Activated naive CD4-positive, alpha-beta T cell treated with anti-CD3 and anti-CD28 coated beads, Interleukin-2, amount 50 U/mL, for 72 hours (primary cell): ENCODE results near the gene GPRIN2. TPM values are rescaled to one million over a fixed set of nuclear protein-coding genes. Genes with fewer than 3 reads are reported as not detected.
"Not testable (repeated sequence)": the region's sequence is repeated elsewhere in the genome, so short reads cannot be mapped to it uniquely, and the experiment has no call there.

Source experiments
- ATAC-seq, 2 donors: fragments of 150-1000 bp; cut with Tn5 transposase; 2 replicates each; pipeline ENCODE4 v1.10.0; 2021; ENCODE audit warnings: mild to moderate bottlenecking in 2 of 2, moderate library complexity in 2 of 2
- DNase-seq, 2 donors: peaks; one replicate each; pipeline ENCODE4 v3.0.0; 2021 to 2022; ENCODE audit warnings: low spot score in 2 of 2
- H3K27ac Mint-ChIP-seq, 2 donors: one replicate each; pipeline ENCODE4 v1.8.0; 2022; ENCODE audit warnings: mild to moderate bottlenecking in 2 of 2, mixed read lengths in 2 of 2
- H3K36me3 Mint-ChIP-seq, 2 donors: one replicate each; pipeline ENCODE4 v1.8.0; 2022; ENCODE audit warnings: mixed read lengths in 2 of 2
- H3K9me3 Mint-ChIP-seq, 2 donors: one replicate each; pipeline ENCODE4 v1.8.0; 2022; ENCODE audit warnings: mixed read lengths in 2 of 2
- total RNA-seq, 2 donors: library from RNA; stranded (reverse); gene quantifications; one replicate each; pipeline ENCODE4 v1.2.3, GENCODE V29; 2022

The GPRIN2 gene
- total RNA-seq, 2 donors from 2014 or later: not detected

DNA sequence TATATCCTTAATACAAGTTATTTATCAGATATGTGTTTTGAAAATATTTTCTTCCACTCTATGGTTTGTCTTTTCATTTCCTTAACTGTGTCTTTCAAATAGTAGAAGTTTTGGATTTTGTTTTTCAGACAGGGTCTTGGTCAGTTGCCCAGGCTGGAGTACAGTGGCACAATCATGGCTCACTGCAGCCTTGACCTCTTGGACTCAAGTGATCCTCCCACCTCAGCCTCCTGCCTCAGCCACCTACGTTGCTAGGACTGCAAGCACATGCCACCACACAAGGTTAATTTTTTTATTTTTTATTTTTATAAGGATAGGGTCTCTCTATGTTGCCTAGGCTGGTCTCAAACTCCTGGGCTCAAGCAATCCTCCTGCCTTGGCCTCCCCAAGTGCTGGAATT lies 24.2 kb downstream of the GPRIN2 start:
- H3K9me3 Mint-ChIP-seq, H3K36me3 Mint-ChIP-seq, ATAC-seq, H3K27ac Mint-ChIP-seq, DNase-seq: not testable (repeated sequence)

DNA sequence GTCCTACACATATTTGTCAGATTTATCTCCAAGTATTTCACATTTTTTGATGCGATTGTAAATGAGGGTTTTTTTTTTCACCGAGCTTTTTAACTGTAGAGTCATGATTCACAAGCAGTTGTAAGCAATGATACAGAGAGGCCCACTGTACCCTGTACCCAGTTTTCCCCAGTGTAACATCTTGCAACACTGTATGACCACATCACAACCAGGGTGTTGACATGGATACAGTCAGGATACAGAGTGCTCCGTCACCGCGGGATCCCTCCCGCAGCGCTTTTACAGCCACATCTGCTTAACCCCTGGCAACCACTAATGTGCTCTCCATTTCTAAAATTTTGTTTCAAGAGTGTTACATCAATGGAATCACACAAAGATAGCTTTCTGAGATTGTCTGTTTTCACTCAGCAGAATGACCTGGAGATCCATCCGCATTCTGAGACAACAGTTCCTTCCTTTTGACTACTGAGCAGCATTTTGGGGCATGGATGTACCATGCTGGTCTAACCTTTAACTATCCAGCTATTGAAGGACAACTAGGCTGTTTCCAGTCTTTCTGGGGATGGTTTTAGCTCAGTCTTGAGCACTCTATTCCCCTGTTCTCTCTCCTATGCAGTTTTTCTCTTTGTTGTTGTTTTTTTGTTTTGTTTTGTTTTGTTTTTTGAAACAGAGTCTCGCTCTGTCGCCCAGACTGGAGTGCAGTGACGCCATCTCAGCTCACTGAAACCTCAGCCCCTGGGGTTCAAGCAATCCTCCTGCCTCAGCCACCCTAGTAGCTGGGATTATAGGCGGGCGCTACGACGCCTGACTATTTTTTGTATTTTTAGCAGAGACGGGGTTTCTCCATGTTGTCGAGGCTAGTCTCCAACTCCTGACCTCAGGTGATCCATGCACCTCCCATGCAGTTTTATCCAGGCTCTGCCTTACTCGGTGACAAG lies 25.9 kb downstream of the GPRIN2 start:
- Mint-ChIP-seq H3K9me3 (no peaks in the 10 kb centered on the region), H3K27ac (no peak overlapping the region), H3K36me3 (no peaks in the 10 kb centered on the region)
- ATAC-seq: no peak
- DNase-seq: no peak

DNA sequence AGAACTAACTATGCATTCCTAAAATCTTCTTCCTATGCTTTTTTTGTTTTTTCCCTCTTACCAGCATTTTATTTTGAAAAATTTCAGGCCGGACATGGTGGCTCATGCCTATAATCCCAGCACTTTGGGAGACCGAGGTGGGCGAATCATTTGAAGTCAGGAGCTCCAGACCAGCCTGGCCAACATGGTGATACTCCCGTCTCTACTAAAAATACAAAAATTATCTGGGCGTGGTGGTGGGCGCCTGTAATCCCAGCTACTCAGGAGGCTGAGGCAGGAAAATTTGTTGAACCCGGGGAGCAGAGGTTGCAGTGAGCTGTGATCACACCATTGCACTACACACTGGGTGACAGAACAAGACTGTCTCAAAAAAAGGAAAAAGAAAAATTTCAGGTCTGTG lies 26.7 kb downstream of the GPRIN2 start:
- not testable (repeated sequence) for H3K9me3 Mint-ChIP-seq, H3K27ac Mint-ChIP-seq, DNase-seq, H3K36me3 Mint-ChIP-seq, ATAC-seq

DNA sequence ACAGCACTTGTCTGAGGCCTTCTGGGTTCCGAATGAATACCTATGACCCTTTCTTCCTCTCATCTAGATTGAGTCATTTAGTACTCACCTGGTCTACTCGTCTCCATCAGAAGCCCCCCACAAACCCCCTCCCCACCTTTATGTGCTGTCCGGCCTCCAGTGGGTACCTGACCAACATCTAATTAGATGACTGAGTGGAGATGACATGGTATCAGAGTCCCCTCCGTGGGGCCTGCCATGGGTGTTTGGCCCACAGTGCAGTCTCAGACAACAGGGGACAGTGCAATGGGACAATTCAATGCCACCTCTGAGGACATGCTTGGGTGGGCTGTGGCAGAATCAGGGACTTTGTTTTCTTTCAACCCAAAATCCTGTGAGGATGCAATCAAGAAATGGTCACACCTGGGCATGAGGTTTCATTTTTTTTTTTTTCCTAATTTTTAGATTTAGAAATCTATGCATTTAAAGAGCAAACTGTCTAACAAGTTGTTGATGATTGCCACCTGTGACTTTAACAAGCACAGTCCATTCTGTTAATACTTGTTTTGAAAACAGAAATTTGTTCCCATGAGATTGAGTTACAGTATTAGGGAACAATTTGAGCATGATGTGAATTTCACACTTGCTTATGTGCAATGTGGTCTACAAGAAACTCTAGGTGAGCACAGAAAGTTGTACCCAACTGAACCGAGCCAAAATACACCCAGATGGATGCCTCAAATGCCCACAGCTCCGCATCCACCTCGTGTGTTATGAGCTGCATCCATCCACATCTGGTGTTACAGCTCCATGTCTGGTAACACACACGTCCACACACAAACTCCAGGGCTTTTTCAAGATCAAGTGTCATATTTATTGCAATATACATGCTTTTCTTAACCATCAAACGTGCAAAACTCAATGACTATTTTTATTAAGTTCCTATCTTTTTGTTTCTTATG lies 27.5 kb downstream of the GPRIN2 start:
- Mint-ChIP-seq H3K9me3 (no peaks in the 10 kb centered on the region), H3K36me3 (no peaks in the 10 kb centered on the region), H3K27ac (no peak overlapping the region)
- DNase-seq (no peak), ATAC-seq (no peak)

DNA sequence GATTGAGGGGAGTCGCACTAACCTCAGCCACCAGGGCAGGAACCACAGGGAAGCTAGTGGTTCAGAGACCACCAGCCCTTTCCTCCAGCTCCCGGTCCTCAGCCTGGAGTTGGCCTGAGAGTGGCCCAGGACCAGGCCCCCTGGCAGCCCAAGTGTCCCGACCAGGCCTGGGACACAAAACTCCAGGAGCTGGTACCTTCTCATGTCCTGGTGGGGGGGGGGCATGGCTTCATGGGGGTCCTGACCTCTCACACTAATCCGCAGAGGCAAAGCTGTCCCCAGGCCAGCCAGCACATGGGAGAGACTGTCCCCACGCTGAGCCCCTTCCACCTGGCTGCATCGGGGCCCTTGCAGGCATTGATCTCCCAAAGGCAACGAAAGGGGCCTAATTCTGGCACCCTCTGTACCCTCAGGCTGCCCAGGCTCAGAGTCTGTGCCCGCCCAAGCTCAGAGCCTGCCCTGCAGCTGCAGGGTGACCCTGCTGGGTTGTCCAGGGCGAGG lies 28.2 kb downstream of the GPRIN2 start:
- no peak for ATAC-seq
- DNase-seq: no peak

DNA sequence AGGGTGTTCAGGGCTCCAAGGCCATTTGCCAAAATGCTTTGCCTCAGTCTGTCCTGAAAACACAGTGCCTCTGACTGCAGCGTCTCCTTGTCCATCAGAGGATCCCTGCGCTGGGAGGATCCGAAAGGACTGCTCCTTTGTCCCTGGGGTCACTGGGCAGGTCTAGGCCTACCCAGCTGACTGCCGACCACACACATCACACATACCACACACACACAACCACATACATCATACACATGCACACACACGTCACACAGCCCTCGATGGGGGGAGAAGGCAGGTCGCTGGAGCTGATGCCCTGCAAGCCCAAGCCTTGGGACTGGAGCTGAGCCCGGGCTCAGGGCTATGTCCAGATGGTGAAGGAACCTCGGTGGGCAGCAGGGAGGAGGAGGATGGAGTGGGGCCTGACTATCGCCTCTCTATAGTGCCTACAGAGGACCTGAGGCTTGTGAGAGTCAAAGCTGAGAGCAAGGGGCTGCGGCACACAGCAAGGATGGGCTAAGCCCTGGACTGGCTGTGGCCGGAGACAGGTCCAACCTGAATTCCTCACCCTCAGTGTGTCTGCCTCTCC lies 29.1 kb downstream of the GPRIN2 start:
- no peak overlapping the region for H3K27ac Mint-ChIP-seq
- DNase-seq (no peak), ATAC-seq (no peak)
- no peaks in the 10 kb centered on the region for H3K9me3 Mint-ChIP-seq
- H3K36me3 Mint-ChIP-seq: no peaks in the 10 kb centered on the region

More for the DNA sequence above, 28.2 kb downstream of the GPRIN2 start:
- Mint-ChIP-seq H3K36me3 (no peaks in the 10 kb centered on the region), H3K27ac (no peak overlapping the region), H3K9me3 (no peaks in the 10 kb centered on the region)

DNA sequence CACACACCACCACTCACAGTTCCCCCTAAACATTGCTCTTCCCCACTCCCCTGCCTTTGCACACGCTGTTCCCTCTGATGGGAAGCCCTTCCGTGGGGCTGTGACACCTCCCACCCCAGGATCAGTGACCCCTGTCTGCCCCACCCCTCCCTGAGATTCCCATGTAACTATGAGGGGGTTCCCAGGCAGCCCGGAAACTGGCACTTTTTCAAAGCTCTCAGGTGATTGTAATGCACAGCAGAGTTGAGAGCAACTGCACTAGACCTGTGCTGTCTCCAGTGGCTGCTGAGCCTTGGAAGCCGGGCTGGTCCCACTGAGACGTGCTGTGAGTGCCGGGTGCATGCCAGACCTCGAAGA lies 29.8 kb downstream of the GPRIN2 start:
- H3K27ac Mint-ChIP-seq: no peak overlapping the region
- DNase-seq (no peak), ATAC-seq (no peak)
- no peaks in the 10 kb centered on the region for H3K9me3 Mint-ChIP-seq
- H3K36me3 Mint-ChIP-seq: no peaks in the 10 kb centered on the region

DNA sequence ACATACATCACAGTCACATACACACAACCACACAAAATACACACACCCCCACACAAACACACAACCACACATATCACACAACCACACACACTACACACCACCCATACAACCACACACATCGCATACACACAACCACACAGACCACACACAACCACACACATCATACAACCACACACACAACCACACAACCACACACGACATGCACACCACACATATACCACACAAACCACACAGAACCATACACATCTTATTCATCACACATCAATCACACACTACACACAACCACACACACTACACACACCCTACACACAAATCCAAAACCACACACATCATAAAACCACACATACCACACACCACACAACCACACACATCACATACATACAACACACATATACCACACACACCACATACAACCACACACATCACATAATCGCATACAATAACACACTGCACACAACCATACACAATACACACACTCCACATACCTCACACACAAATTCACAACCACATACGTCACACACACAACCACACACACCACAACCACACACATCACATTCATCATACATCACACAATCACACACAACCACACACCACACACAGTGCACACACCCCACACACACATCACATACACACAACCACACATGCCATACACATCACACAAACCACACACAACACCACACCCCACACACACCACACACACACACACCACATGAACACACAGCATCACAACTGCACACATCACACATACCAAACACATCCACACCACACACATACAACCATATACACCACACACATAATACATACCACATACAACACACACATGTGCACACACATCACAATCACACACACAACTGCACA lies 30.4 kb downstream of the GPRIN2 start:
- Mint-ChIP-seq H3K36me3 (no peaks in the 10 kb centered on the region), H3K27ac (no peak overlapping the region), H3K9me3 (no peaks in the 10 kb centered on the region)
- no peak for DNase-seq
- ATAC-seq: peak in 1 of 2 donors; percentile 38

DNA sequence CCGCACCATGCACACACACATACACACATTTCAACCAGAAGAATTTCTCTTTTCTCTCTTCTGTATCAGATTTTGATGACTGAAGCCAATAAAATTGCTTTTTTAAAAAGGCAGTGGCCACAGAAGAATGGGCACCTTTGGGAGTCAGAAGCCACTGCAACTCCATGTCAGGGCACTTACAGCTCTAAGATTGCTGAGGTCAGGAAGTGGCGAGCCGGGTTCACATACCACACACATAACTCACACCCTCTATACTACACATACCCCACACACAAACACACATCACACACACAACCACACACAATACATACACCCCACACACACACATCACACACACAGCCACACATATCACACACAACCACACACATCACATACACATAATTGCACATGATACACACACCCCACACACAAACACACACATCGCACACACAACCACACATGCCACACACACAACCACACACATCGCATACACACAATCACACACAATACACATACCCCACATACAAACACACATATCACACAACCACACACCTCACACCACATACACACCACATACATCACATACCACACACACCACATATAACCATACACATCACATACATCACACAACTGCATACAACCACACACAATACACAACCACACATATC lies 31.2 kb downstream of the GPRIN2 start:
- Mint-ChIP-seq H3K36me3 (no peaks in the 10 kb centered on the region), H3K27ac (no peak overlapping the region), H3K9me3 (no peaks in the 10 kb centered on the region)
- ATAC-seq (peak in 1 of 2 donors; percentile 23), DNase-seq (no peak)

DNA sequence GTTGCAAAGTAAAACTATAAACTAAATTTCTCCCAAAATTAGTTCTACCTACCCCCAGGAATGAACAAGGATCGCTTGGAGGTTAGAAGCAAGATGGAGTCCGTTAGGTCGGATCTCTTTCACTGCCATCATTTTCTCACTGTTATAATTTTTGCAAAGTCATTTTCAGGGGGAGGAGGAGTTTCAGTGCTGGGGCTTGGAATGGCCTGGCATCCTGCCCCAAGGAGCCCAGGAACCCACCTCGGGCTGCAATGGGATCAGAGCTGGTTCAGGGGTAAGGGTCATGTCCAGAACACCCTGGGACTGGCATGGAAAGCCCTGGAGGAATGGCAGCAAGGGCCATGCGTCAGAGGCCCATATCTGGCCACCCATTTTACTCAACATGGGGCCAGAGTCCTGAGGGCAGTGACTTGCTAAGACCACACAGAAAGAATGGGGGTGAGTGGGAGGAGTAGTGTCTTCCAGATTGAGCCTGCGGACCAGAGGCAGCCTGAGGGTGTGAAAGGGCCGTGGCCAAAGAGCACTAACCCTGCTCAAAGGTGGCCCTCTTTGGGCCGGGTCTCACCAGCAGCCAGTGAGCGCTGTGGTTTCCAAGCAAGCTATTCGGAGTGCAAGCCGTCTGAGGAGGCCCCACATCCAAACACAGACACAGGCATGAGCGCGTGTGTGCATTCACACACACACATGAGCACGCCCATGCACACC lies 31.8 kb downstream of the GPRIN2 start:
- peak in 1 of 2 donors; percentile 12 for ATAC-seq

DNA sequence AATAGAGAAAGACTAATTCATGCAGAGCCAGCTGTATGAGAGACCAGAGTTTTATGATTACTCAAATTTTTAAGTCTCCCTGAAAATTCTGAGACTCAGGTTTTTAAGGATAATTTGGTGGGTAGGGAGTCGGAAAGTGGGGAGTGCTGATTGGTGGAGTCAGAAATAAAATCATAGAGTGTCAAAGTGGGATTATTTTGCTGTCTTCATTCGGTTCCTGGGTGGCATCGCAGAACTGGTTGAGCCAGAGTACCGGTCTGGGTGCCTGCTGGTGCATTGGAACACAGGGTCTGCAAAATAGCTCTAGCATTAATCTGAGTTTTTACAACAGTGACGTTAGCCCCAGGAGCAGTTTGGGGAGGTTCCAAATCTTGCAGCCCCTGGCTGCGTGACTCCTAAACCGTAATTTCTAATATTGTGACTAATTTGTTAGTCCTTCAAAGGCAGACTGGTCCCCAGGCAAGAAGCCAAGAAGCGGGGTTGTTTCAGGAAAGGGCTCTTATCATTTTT lies 32.4 kb downstream of the GPRIN2 start:
- no peaks in the 10 kb centered on the region for H3K9me3 Mint-ChIP-seq
- H3K36me3 Mint-ChIP-seq: no peaks in the 10 kb centered on the region
- ATAC-seq (no peak), DNase-seq (no peak)
- H3K27ac Mint-ChIP-seq: no peak overlapping the region

More for the DNA sequence above, 31.8 kb downstream of the GPRIN2 start:
- no peaks in the 10 kb centered on the region for H3K36me3 Mint-ChIP-seq
- DNase-seq: no peak
- no peaks in the 10 kb centered on the region for H3K9me3 Mint-ChIP-seq
- no peak overlapping the region for H3K27ac Mint-ChIP-seq

DNA sequence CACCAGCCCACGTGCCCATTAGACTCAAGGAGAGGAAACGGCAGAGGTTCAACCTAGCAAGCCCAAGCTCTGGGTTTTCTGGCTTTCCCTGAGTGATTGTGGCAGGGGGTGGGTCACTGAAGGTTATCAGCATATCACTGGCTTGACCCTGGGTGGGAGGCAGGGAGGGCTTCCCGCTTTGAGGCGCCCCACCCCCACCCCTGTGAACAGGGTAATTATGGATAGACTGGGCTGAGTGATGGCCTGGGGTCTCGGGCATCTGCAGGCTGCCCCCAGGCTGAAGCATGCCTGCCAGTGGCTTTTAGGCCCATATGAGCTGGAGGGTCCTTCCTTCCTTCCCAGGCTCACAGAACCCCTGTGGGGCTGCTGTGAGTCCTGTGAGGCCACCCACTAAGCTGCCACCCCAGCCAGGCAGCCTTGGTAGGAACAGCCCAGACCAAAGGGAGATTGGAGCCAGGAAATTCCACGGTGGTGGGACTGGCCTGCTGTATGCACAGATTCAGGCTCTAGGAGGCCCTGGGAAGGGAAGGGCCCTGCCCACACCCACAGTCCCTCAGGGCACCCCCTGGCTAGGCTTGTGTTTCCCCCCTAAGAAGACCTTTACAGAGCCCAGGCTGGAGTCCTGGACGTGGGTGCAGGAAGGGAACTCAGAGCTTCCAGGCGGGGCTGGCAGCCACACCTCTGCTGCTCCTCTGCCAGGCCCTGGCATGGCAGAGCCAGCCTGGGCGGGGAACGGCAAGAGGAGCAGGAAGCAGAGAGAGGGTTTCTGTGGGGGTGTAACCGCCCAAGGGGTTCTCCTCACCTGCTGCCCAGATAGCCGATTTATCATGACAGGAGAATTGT lies 33.1 kb downstream of the GPRIN2 start:
- Mint-ChIP-seq H3K9me3 (no peaks in the 10 kb centered on the region), H3K27ac (no peak overlapping the region), H3K36me3 (no peaks in the 10 kb centered on the region)
- DNase-seq (peak in 1 of 2 donors; percentile 51), ATAC-seq (no peak)

DNA sequence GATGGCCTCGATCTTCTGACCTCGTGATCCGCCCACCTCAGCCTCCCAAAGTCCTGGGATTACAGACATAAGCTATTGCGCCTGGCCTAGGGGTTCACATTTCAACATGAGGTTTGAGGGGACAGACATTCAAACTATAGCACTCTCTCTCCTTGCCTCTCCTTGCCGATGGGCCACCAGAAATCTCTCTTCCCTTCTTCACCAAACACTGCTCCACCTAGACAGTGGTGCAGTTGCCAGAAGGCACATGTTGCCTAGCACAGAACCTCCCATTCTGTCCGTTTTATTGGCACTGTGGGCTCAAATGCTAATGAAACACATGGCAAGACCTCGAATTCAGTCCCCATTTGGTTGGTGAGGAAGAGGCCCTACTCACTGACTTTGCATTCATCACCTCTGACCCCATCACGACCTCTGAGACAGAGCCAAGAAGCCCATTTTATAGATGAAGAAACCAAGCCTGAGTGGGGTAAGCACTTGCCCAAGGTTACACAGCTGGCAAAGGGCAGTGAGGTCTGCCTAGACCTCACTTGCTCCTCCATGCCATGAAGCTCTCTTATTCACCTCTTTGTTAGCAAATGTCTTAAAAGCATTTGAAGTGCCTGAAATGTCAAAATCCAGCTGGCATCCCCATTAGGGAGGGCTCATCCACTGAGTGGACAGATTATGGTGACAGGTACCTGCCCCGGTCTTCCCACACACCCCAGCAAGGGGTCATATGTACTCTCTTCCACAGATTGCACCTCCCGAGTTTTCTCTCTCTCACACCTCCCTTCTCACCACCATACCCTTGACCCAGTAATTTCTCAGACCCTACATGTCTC lies 34.0 kb downstream of the GPRIN2 start:
- Mint-ChIP-seq H3K36me3 (no peaks in the 10 kb centered on the region), H3K9me3 (no peaks in the 10 kb centered on the region), H3K27ac (no peak overlapping the region)
- DNase-seq: peak in 1 of 2 donors; percentile 45
- no peak for ATAC-seq
